Stimulated activated CD4-positive, alpha-beta T cell treated with anti-CD3 and anti-CD28 coated beads, Interleukin-4, amount 100 ng/mL, for 48 hours (primary cell): ENCODE results near the gene NR2E3.
"Not testable (repeated sequence)": the region's sequence is repeated elsewhere in the genome, so short reads cannot be mapped to it uniquely, and the experiment has no call there.

ENCODE experiments used
- DNase-seq, 2 donors: peaks; one replicate each; pipeline ENCODE4 v3.0.0-alpha.2; 2020; ENCODE audit warnings: low read depth in 2 of 2

The NR2E3 gene

GRCh38 chr15:71815301-71815700 lies 4.9 kb downstream of the NR2E3 start:
- no peak for DNase-seq

DNA sequence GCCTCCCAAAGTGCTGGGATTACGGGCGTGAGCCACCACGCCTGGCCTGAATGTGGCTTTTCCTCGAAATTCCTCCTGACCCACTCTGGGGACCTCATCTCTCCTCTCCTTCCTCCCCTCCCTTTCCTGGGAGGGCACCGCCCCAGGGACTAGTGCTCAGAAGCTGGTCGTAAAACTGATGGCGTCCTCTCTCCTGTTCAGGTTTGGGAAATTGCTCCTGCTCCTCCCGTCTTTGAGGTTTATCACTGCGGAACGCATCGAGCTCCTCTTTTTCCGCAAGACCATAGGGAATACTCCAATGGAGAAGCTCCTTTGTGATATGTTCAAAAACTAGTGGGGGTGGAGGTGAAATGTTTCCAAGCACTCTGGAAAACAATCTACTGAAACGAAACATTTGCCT lies 7.0 kb downstream of the NR2E3 start:
- DNase-seq: no peak

DNA sequence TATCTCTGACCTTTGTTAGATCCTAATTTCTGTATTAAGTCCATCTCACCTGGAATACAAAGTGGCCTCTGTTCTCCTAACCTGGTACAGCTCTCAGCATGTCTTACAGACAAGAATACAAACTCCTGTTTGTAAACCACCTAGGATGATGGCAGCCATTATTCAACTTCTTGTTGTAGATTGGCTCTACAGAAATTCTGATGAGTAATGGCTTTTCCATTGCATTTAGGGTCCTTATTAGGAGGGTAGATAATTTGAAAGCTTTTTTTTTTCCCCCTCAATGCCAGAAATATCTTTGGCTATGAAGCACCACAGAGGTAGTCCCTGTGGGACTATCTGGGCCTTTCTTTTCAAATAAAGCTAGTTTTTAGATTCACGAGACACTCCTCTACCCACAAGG lies 9.8 kb downstream of the NR2E3 start:
- DNase-seq: no peak

GRCh38 chr15:71821547-71822129 lies 11.3 kb downstream of the NR2E3 start:
- DNase-seq: no peak

GRCh38 chr15:71822890-71823630 lies 12.7 kb downstream of the NR2E3 start:
- no peak for DNase-seq

DNA sequence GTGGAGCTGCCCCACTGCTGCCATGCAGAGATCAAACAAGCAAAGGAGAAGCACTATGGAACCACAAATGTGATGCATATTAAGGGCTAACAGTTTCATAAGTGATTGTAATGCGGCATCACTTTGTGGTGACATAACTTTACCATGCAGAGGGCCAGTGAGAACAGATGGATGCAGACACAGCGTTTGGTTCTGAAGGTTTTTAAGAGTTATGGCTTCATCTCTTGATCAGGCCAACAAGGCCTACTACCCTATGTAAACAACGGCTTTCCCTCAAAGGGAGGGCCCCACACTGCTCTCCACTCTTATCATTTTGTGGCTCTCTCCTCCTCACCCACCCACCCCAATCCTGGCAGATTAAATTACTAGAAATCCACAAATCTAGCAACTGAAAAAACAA lies 13.4 kb downstream of the NR2E3 start:
- no peak for DNase-seq

DNA sequence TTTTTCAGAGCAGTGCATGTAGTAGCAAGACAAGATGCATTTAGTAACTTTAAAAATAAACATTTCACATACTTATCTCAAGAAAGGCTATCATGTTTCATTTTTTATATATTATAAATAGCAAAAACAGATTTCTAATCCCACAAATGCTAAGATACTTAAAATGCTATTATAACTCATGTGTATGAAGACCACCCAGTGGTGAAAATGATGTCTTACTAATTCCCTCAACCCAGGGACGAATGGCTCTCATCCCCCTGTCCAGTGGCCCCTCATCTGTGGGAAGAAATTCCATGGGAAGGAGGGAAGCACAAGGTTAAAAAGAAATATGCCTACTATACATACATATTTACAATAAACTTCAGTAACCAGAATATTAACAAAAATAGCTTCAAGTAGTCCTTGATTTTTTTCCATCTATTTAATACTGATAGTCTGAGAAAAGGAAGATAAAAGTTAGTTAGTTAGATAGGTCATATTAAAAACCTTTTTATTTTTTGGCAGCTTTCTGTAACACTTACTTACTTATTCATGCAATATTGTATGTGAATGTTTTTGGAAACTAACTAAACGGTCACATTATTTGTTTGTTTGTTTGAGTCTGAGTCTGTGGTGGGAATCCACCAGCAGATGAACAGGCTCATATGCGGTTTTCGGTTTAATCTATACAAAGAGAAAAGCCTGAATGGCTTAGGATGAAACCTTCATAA lies 14.8 kb downstream of the NR2E3 start:
- no peak for DNase-seq

- no peak for DNase-seq
Observed at GRCh38 chr15:71826196-71826595, 15.8 kb downstream of the NR2E3 start.

DNA sequence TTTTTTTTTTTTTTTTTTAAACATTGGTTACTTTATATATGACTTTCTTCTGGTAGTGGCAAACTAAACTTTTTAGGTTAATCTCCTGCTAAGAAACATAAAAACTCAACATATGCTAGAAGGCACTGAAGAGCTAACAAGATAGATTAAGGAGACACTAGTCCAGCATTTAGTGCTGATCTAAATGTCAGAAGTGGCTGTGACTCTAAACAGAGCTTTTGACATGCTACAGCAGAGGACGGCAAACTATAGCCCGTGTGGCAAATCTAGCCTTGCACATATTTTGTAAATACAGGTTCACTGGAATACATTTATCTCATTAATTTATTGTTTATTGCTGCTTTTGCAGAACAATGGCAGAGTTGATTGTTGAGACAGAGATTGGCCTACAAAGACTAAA lies 20.6 kb downstream of the NR2E3 start:
- no peak for DNase-seq

- DNase-seq: no peak
Observed at GRCh38 chr15:71841563-71841962, 31.2 kb downstream of the NR2E3 start.

- no peak for DNase-seq
Observed at GRCh38 chr15:71844916-71845315, 34.6 kb downstream of the NR2E3 start.

GRCh38 chr15:71853543-71853942 lies 43.2 kb downstream of the NR2E3 start:
- DNase-seq: no peak

GRCh38 chr15:71858232-71858631 lies 47.9 kb downstream of the NR2E3 start:
- DNase-seq: not testable (repeated sequence)
